ENCODE measurements around the gene VPS54.
"Not testable (repeated sequence)": the region's sequence is repeated elsewhere in the genome, so short reads cannot be mapped to it uniquely, and the experiment has no call there.

The VPS54 gene

GRCh38 chr2:63992061-63992685 is 27.1 kb downstream of the VPS54 start:
- Mint-ChIP-seq H3K36me3 (ENCODE audit: low read depth) (peaks cover 14% of the 10 kb centered on the region), H3K9me3 (peaks cover 13% of the 10 kb centered on the region), H3K4me1 (peaks cover 13% of the 10 kb centered on the region), H3K4me3 (no peak overlapping the region), H3K27ac (no peak overlapping the region), H3K27me3 (no peaks in the 10 kb centered on the region)
- no peak for DNase-seq
- ATAC-seq, result no peak

DNA sequence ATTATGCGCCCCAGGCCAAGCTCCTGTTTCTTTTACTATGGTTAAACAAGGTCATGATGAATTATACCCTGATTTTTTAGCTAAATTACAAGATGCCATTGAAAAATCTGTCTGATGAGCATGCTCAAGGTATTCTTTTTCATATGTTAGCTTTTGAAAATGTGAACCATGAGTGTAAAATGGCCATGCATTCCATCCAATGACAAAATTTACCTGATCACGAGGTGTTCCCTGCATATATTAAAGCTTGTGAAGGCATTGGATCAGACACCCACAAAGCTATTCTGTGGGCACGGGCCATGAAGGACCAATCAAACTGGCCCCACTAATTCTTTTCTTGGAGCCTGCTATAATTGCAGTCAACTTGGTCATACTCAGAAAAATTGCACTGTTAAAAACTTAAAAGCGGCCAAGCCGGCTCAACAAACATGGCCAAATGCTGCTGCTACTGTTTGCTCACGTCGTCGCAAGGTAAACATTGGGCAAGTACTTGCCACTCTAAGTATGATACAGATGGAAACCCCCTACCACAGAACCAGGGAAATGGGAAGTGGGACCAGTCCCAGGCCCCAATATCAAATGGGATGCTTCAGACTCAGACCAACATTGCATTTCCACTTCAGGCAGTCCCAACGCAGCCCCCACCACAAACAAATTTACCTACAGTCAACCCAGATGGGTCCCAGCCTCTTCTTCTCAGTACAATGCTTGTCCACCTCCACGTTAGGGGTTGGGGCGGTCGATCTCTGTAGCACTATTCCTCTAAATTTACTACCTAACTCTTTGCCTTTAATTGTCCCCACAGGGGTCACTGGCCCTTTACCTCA is 27.8 kb downstream of the VPS54 start:
- H3K4me3 Mint-ChIP-seq, H3K27me3 Mint-ChIP-seq, ATAC-seq, H3K9me3 Mint-ChIP-seq, H3K27ac Mint-ChIP-seq, DNase-seq: not testable (repeated sequence)
- H3K36me3 Mint-ChIP-seq (ENCODE audit: low read depth), result peaks cover 11% of the 10 kb centered on the region
- H3K4me1 Mint-ChIP-seq, result peaks cover 13% of the 10 kb centered on the region

DNA sequence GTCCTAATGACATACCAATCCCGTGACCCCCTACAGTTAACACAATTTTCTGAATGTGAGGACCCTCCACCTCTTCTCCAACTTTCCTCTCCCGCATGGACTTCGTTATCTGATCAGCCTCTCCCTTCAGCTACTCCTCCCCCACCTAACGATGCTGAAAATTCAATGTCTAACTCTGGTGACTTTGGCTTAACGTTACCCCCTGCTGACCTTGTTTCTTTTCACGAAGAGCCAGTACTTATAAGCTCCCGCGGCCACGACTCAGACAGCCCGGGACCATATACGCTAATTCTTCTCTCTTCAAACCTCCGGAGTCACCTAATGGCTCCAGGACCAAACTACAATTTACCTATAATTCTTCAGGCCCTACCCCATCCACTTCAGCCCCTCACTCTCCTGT is 29.2 kb downstream of the VPS54 start:
- H3K4me1 Mint-ChIP-seq, result peaks cover 22% of the 10 kb centered on the region
- H3K9me3 Mint-ChIP-seq, result peaks cover 8% of the 10 kb centered on the region
- ATAC-seq (no peak), DNase-seq (no peak)
- H3K27ac Mint-ChIP-seq, result no peak overlapping the region
- H3K4me3 Mint-ChIP-seq, result no peak overlapping the region
- H3K27me3 Mint-ChIP-seq, result no peaks in the 10 kb centered on the region
- peaks cover 11% of the 10 kb centered on the region for H3K36me3 Mint-ChIP-seq (ENCODE audit: low read depth)

- not testable (repeated sequence) for DNase-seq, H3K4me3 Mint-ChIP-seq, H3K27ac Mint-ChIP-seq
Measured at GRCh38 chr2:63988842-63989436, 30.3 kb downstream of the VPS54 start.

DNA sequence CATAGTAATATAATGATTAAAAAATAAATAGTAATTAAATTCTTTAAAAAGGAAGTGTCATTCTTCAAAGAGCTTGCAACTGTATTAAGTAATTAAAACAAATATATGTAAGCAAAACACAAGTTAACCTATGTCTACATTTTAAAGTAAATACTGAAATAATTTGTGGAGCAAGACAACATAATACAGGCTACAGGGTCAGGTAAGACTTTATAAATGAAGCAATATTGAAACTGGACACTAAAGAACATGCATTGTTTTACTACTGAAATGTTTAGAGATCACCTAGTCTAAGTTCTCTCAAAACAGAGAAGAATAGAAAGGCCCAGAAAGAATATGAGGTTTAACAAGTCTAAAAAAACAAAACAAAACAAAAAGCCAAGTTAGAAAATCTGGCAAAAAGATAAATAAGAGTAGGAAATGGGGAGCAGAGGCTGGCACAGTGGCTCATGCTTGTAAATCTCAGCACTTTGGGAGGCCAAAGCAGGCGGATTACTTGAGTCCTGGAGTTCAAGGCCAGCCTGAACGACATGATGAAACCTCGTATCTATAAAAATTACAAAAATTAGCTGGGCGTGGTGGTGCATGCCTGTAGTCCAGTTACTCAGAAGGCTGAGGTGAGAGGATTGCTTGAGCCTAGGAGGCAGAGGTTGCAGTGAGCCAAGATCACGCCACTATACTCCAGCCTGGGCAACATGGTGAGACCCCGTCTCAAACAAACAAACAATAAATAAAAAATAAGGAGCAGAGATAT is 34.4 kb downstream of the VPS54 start:
- DNase-seq (no peak), ATAC-seq (no peak)
- peaks cover 18% of the 10 kb centered on the region for H3K4me1 Mint-ChIP-seq
- H3K4me3 Mint-ChIP-seq, result no peak overlapping the region
- H3K27ac Mint-ChIP-seq, result no peak overlapping the region
- H3K36me3 Mint-ChIP-seq (ENCODE audit: low read depth), result peaks cover 27% of the 10 kb centered on the region
- no peaks in the 10 kb centered on the region for H3K27me3 Mint-ChIP-seq
- H3K9me3 Mint-ChIP-seq, result no peaks in the 10 kb centered on the region

More at GRCh38 chr2:63988842-63989436, 30.3 kb downstream of the VPS54 start:
- Mint-ChIP-seq H3K4me1 (peaks cover 22% of the 10 kb centered on the region), H3K36me3 (ENCODE audit: low read depth) (peaks cover 12% of the 10 kb centered on the region)
- not testable (repeated sequence) for H3K27me3 Mint-ChIP-seq, ATAC-seq, H3K9me3 Mint-ChIP-seq

- Mint-ChIP-seq H3K4me3 (no peak overlapping the region), H3K27me3 (no peaks in the 10 kb centered on the region), H3K27ac (no peak overlapping the region), H3K9me3 (no peaks in the 10 kb centered on the region), H3K4me1 (peaks cover 19% of the 10 kb centered on the region), H3K36me3 (ENCODE audit: low read depth) (peaks cover 27% of the 10 kb centered on the region)
- DNase-seq (no peak), ATAC-seq (no peak)
Measured at GRCh38 chr2:63983986-63984605, 35.1 kb downstream of the VPS54 start.

- no peaks in the 10 kb centered on the region for H3K9me3 Mint-ChIP-seq
- no peaks in the 10 kb centered on the region for H3K27me3 Mint-ChIP-seq
- peaks cover 27% of the 10 kb centered on the region for H3K36me3 Mint-ChIP-seq (ENCODE audit: low read depth)
- DNase-seq (no peak), ATAC-seq (no peak)
- peaks cover 35% of the 10 kb centered on the region for H3K4me1 Mint-ChIP-seq
- H3K27ac Mint-ChIP-seq, result no peak overlapping the region
- no peak overlapping the region for H3K4me3 Mint-ChIP-seq
Measured at GRCh38 chr2:63982335-63982734, 36.9 kb downstream of the VPS54 start.

DNA sequence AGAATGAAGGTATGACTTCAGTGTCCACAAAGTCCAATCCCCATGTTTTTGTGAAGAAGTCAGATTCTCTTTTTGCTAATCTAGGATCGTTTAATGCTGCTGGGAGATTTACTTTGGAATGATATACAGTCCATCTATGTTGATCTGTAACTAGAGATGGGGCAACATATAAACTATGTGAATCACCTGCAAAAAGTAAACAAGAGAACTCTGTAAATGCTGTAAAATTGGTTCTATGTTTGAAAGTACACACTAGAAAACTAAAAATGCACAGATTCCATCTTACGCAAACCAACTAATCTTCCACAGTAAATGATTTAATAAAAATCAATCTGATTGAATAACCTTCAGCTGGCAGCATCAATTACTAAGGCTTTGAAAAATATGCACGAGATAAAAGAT is 37.5 kb downstream of the VPS54 start:
- DNase-seq, result no peak
- no peaks in the 10 kb centered on the region for H3K27me3 Mint-ChIP-seq
- no peak for ATAC-seq
- H3K9me3 Mint-ChIP-seq, result no peaks in the 10 kb centered on the region
- H3K27ac Mint-ChIP-seq, result no peak overlapping the region
- H3K4me1 Mint-ChIP-seq, result peaks cover 38% of the 10 kb centered on the region
- peaks cover 28% of the 10 kb centered on the region for H3K36me3 Mint-ChIP-seq (ENCODE audit: low read depth)
- H3K4me3 Mint-ChIP-seq, result no peak overlapping the region

- Mint-ChIP-seq H3K27me3 (no peaks in the 10 kb centered on the region), H3K9me3 (no peaks in the 10 kb centered on the region), H3K4me1 (peaks cover 34% of the 10 kb centered on the region), H3K36me3 (ENCODE audit: low read depth) (peaks cover 28% of the 10 kb centered on the region), H3K4me3 (no peak overlapping the region), H3K27ac (no peak overlapping the region)
- ATAC-seq (no peak), DNase-seq (no peak)
Measured at GRCh38 chr2:63980794-63981193, 38.4 kb downstream of the VPS54 start.

- Mint-ChIP-seq H3K4me1 (peaks cover 26% of the 10 kb centered on the region), H3K36me3 (ENCODE audit: low read depth) (peaks cover 35% of the 10 kb centered on the region), H3K27ac (peak overlapping the region; percentile 16), H3K27me3 (no peaks in the 10 kb centered on the region), H3K9me3 (no peaks in the 10 kb centered on the region), H3K4me3 (no peak overlapping the region)
- ATAC-seq (peak; percentile 99), DNase-seq (peak; percentile 21)
Measured at GRCh38 chr2:63977904-63978303, 41.3 kb downstream of the VPS54 start.

DNA sequence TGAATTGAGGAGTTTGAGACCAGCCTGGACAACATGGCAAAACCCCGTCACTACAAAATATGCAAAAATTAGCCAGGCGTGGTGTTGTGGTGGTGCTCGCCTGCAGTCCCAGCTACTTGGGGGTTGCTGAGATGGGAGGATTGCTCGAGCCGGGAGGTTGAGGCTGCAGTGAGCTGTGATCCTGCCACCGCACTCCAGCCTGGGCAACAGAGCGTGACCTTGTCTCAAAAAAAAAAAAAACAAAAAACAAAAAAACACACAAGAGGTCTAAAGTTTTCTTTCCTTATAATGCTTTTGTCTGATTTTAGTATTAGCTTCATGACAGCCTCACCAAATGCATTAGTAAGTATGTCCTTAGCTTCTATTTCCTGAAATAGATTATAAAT is 43.1 kb downstream of the VPS54 start:
- ATAC-seq, result no peak
- no peaks in the 10 kb centered on the region for H3K9me3 Mint-ChIP-seq
- H3K4me3 Mint-ChIP-seq, result no peak overlapping the region
- H3K27ac Mint-ChIP-seq, result no peak overlapping the region
- peaks cover 25% of the 10 kb centered on the region for H3K36me3 Mint-ChIP-seq (ENCODE audit: low read depth)
- DNase-seq, result no peak
- no peaks in the 10 kb centered on the region for H3K27me3 Mint-ChIP-seq
- peaks cover 26% of the 10 kb centered on the region for H3K4me1 Mint-ChIP-seq

DNA sequence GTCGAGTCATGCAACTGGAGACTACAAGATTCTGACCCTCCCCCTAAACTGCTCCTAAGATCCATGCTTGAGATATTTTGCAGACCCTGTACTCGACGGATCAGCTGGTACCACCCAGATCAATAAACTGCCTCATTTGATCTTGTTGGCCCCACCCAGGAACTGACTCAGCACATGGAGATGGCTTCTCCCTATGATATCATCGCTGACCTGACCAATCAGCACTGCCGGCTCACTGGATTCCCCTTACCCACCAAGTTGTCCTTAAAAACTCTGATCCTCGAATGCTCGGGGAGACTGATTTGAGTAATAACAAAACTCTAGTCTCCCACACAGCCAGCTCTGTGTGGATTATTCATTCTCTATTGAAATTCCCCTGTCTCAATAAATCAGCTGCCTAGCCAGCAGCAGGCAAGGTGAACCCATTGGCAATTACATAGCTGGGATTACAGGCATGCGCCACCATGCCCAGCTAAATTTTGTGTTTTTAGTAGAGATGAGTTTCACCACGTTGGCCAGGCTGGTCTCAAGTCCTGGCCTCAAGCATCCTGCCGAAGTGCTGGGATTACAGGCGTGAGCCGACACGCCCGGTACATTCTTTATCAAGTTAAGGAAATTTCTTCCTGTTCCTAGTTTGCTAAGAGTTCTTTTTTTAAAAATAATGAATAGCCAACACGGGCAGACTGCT is 43.6 kb downstream of the VPS54 start:
- peak overlapping the region; percentile 27 for H3K27ac Mint-ChIP-seq
- peaks cover 26% of the 10 kb centered on the region for H3K4me1 Mint-ChIP-seq
- DNase-seq, result peak; percentile 32
- no peaks in the 10 kb centered on the region for H3K9me3 Mint-ChIP-seq
- ATAC-seq, result peak; percentile 30
- no peak overlapping the region for H3K4me3 Mint-ChIP-seq
- H3K36me3 Mint-ChIP-seq (ENCODE audit: low read depth), result peaks cover 25% of the 10 kb centered on the region
- no peaks in the 10 kb centered on the region for H3K27me3 Mint-ChIP-seq

GRCh38 chr2:63975036-63975435 is 44.2 kb downstream of the VPS54 start:
- not testable (repeated sequence) for H3K4me3 Mint-ChIP-seq, DNase-seq, H3K27me3 Mint-ChIP-seq, ATAC-seq, H3K9me3 Mint-ChIP-seq
- Mint-ChIP-seq H3K27ac (peak overlapping the region; percentile 27), H3K4me1 (peaks cover 26% of the 10 kb centered on the region), H3K36me3 (ENCODE audit: low read depth) (peaks cover 19% of the 10 kb centered on the region)

DNA sequence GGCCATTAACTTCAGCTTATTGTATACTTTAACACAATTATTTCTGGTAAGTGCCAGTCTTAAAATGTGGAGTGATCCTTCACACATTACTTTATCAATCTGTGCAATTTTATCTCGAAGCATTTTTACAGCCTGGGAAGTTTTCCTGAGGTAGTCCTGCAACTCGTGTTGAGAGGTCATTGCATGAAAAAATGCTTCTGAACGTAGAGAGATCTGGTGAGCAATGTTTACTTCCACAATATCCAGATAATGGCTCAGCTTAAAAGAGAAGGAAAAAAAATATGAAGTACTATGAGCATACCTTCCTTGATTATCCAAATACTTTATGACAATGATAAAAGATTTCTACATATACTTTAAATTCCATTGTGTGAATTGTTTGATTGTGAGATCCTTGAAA is 57.0 kb downstream of the VPS54 start:
- peaks cover 22% of the 10 kb centered on the region for H3K36me3 Mint-ChIP-seq (ENCODE audit: low read depth)
- no peaks in the 10 kb centered on the region for H3K9me3 Mint-ChIP-seq
- DNase-seq (no peak), ATAC-seq (no peak)
- H3K27me3 Mint-ChIP-seq, result no peaks in the 10 kb centered on the region
- no peaks in the 10 kb centered on the region for H3K4me1 Mint-ChIP-seq
- H3K4me3 Mint-ChIP-seq, result no peak overlapping the region
- H3K27ac Mint-ChIP-seq, result no peak overlapping the region
